Neuron (in vitro differentiated cells): Measurements from ENCODE around the gene SARNP.

Source experiments
- H2AFZ ChIP-seq: one replicate; pipeline ENCODE4 v1.6.1; 2013; ENCODE audit warnings: low read depth, mild to moderate bottlenecking, inconsistent platforms, low read length, moderate library complexity
- H3K27me3 ChIP-seq: one replicate; pipeline ENCODE4 v1.6.1; 2013; ENCODE audit warnings: low read length; ENCODE audit not compliant: insufficient read depth
- H3K36me3 ChIP-seq: one replicate; pipeline ENCODE4 v1.6.1; 2013; ENCODE audit warnings: low read length; ENCODE audit not compliant: insufficient read depth
- H3K4me1 ChIP-seq: one replicate; pipeline ENCODE4 v1.6.1; 2013; ENCODE audit warnings: low read length; ENCODE audit not compliant: insufficient read depth
- H3K4me3 ChIP-seq: 2 replicates; pipeline ENCODE4 v1.5.1; 2013; ENCODE audit warnings: mild to moderate bottlenecking, low read length, moderate library complexity
- H3K9me3 ChIP-seq: one replicate; pipeline ENCODE4 v1.6.1; 2013; ENCODE audit warnings: low read length

SARNP gene

DNA sequence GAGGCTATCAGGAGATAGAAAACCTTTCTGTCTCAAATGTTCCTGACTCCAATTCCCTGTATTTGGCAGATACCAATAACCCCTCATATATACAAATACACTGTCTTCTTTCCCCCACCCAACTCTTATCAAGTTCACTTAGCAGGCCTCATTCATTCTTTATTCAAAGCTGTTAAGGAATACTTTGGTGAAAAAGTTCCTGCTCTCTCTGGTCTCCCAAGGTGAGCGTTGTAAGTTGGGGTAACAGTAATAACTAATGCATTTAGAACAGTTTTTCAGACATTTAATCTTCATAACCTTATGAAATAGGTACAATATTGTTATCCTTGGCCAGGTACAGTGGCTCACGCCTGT lies 78.5 kb downstream of the SARNP start:
- no peaks in the 10 kb centered on the region for H3K9me3 ChIP-seq
- H3K27me3 ChIP-seq = no peaks in the 10 kb centered on the region
- H2AFZ ChIP-seq = no peak overlapping the region
- no peaks in the 10 kb centered on the region for H3K36me3 ChIP-seq
- peaks cover 25% of the 10 kb centered on the region for H3K4me1 ChIP-seq
- peak overlapping the region; percentile 58 for H3K4me3 ChIP-seq

DNA sequence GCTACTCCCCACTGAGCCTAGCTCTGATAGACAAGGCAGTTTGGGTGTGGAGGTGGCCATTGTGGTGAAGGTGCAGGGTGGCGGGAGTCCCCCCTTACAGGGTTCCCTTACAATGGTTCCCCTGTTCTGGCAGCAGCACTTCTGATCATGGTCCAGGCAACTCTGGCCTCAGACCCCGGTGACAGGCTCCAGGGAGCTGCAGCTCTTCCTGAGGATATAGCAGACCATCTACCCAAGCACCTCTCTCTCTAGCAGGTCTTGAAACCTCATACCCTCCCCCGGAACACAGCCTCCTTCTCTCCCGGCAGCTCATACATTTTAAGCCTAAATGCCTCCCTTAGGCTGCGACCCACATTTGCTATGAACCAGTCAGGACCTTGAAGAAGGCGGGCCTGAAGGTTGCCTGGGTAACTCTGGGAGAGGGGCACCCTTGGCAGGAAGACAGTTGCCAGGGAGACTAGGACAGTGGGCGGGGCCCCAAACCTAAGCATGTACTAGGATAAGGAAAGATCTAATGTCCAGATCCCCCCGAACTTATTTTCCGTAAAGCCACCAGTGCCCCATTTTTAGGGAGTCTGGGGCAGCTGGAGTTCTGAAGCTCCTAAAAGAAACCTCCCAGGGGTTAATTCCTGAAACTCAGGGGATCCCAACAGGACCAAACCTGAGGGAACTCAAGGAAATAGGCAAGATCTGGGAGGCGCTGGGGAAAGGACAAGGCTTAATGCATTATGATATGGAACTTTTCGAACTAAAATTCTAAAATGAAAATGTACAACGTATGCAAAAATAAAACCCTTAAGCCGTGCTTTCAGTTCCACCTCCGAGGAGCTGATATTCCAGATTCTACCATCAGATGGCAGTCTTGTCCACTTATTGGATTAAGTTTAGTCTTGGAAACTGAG lies 79.2 kb downstream of the SARNP start:
- Histone ChIP-seq H2AFZ (peak overlapping the region; percentile 46), H3K36me3 (no peaks in the 10 kb centered on the region), H3K4me1 (peaks cover 25% of the 10 kb centered on the region), H3K9me3 (no peaks in the 10 kb centered on the region), H3K4me3 (peak overlapping the region; percentile 58), H3K27me3 (no peaks in the 10 kb centered on the region)

DNA sequence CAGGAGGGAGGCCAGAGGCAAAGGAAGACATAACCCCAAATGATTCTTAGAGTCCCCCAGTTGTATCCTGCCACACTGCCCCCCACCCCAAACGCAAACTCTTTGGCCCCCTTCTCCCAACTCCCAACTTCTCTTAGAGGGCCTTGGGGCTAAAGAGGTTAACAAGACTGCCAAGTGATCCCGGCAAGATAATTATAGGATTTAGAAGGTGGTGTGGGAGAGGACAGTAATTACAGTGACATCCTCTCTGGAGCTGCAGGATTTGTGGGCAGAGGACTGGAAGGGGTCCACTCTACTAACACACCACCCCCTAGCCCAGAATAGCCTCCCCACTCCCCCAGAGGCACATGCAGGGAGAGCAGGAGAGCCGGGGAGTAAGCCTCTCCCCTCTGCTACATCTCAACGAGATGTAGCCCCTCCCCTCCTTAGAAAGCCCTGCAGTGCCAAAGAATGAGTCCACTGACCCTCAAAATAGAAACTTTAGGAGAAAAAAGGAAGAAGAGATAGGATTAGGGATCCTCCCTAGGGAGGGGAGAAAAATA lies 79.9 kb downstream of the SARNP start:
- Histone ChIP-seq H2AFZ (peak overlapping the region; percentile 46), H3K9me3 (no peaks in the 10 kb centered on the region), H3K4me1 (peaks cover 25% of the 10 kb centered on the region), H3K4me3 (peak overlapping the region; percentile 58), H3K27me3 (no peaks in the 10 kb centered on the region), H3K36me3 (no peaks in the 10 kb centered on the region)

DNA sequence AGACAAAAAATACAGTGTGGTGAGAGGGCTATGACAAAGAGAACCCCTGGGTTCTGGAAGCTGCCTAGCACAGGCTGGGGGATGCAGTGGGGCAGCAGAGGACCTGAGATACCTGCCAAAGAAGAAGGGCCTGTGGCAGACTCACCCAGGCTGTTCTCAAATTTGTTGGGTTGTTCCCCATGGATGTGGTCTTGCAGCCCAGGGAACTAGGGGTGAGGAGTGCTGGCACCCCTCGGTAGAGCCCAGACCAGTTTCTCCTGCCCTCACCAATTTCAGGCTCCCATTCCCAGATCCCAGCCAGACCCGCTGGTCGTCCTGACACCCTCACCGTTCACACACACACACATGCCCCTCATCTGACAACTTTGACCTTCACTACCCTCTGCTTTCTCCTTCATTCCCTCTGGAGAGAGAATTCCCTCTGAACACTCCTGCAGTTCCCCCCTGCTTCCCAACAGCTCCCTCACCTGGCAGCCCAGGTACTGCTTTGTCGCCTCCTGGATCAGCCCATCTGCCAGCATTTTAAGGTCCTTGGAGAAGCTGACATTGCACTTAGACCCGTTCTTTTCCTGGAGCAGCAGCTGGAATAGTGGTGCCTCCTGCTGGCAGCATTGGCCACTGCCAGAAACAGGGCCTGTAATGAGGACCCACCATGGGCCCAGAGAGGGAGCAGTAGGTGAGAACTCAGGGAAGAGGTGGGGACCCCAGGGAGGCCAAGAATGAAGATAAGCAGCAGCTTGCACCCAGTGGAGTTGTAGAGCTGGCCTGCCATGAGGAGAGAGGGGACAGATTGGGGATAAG lies 80.5 kb downstream of the SARNP start:
- Histone ChIP-seq H3K4me3 (peak overlapping the region; percentile 58), H2AFZ (peak overlapping the region; percentile 46), H3K36me3 (no peaks in the 10 kb centered on the region), H3K4me1 (peaks cover 19% of the 10 kb centered on the region), H3K9me3 (no peaks in the 10 kb centered on the region), H3K27me3 (no peaks in the 10 kb centered on the region)

DNA sequence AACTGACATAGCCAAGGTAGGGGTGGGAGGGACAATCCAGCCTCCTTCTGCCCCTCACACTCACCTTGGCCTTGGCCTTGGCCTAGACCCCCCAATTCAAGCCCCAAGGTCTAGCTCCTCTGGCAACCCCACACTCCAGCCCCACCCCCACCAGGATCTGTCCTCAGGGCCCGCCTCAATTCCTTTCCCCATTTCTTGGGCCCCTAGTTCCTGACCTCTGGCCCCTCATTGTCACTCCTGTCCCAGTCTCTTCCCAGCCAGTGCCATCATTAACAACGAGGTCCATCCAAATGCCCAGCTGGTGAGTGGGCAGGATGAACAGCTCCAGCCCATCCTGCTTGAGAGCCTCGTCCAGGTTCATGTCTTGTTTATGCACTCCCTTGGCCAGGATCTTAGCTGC lies 81.4 kb downstream of the SARNP start:
- no peaks in the 10 kb centered on the region for H3K27me3 ChIP-seq

DNA sequence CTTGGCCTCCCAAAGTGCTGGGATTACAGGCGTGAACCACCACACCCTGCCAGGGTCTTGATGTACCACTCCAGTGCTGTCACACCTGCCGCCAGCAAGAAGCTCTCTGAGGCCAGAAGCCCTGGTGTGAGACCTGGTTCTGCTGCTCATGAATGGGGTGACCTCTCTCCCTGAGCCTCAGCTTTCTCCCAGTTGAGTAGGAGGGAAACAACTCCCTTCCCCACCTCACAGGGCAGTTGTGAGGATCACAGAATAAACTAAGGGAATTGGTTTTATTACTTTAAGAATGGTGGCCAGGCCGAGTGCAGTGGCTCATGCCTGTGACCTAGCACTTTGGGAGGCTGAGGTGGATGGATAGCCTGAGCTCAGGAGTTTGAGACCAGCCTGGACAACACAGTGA lies 82.9 kb downstream of the SARNP start:
- Histone ChIP-seq H3K9me3 (no peaks in the 10 kb centered on the region), H3K36me3 (no peaks in the 10 kb centered on the region), H3K27me3 (no peaks in the 10 kb centered on the region), H2AFZ (no peak overlapping the region), H3K4me3 (no peak overlapping the region), H3K4me1 (peaks cover 24% of the 10 kb centered on the region)

More for the DNA sequence above, 81.4 kb downstream of the SARNP start:
- no peaks in the 10 kb centered on the region for H3K9me3 ChIP-seq
- H3K4me1 ChIP-seq = peaks cover 16% of the 10 kb centered on the region
- no peak overlapping the region for H2AFZ ChIP-seq
- H3K36me3 ChIP-seq = no peaks in the 10 kb centered on the region
- H3K4me3 ChIP-seq = no peak overlapping the region

DNA sequence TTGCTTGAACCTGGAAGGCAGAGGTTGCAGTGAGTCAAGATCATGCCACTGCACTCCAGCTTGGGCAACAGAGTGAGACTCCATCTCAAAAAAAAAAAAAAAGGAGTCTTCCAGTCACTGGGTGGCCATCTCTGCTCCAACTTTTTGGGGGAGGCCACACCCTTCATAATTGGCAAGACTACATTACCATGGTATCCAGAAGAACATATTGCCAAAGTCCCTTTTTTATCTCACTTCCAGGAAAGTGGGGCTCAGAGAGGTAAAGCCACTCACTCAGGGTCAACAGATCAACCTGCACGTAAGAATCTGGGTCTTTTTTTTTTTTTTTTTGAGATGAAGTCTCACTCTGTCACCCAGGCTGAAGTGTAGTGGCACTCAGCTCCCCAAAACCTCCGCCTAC lies 83.7 kb downstream of the SARNP start:
- no peak overlapping the region for H2AFZ ChIP-seq
- no peaks in the 10 kb centered on the region for H3K36me3 ChIP-seq
- H3K27me3 ChIP-seq = no peaks in the 10 kb centered on the region
- peaks cover 23% of the 10 kb centered on the region for H3K4me1 ChIP-seq
- no peaks in the 10 kb centered on the region for H3K9me3 ChIP-seq
- H3K4me3 ChIP-seq = no peak overlapping the region

DNA sequence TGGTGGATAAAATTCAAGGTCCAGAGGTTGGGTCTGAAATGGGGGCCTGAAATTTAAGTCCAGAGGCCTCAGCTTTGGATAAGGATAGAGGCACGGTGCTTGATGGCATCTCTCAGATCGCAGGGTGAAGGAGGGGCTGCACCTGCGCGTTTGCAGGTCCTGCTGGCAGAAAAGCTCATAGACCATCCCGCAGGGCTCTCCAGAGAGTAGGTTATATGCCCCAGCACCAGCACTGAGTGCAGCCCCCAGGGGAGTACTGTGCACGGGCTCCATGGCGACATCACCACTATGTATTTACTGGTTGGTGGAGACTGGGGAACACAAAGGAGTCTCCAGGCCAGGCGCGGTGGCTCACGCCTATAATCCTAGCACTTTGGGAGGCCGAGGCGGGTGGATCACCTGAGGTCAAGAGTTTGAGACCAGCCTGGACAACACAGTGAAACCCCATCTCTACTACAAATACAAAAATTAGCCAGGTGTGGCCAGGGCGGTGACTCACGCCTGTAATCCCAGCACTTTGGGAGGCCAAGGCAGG lies 84.4 kb downstream of the SARNP start:
- no peaks in the 10 kb centered on the region for H3K36me3 ChIP-seq
- no peaks in the 10 kb centered on the region for H3K9me3 ChIP-seq
- H2AFZ ChIP-seq = no peak overlapping the region
- no peak overlapping the region for H3K4me3 ChIP-seq
- H3K4me1 ChIP-seq = peaks cover 22% of the 10 kb centered on the region
- H3K27me3 ChIP-seq = no peaks in the 10 kb centered on the region

DNA sequence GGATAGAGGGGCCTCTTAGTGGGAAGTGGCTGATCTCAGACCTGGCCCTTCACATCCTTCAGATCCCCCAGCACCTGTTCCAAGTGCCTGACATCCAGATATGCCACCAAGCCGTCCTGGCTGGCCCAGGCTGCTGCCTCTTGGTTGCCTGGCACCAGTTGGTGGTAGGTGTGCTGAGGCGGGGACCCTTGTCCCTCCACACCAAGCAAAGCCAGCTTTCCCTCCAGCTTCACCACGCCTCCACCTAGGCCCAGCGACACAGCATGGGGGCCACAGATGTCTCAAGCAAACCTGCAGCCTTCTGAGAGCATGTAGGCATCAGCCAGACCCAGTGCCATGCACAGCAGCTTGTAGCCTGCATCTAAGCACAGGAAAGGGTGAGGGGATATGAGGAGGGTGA lies 85.2 kb downstream of the SARNP start:
- Histone ChIP-seq H3K36me3 (no peaks in the 10 kb centered on the region), H3K27me3 (no peaks in the 10 kb centered on the region), H2AFZ (no peak overlapping the region), H3K4me1 (peaks cover 22% of the 10 kb centered on the region), H3K4me3 (no peak overlapping the region), H3K9me3 (no peaks in the 10 kb centered on the region)

DNA sequence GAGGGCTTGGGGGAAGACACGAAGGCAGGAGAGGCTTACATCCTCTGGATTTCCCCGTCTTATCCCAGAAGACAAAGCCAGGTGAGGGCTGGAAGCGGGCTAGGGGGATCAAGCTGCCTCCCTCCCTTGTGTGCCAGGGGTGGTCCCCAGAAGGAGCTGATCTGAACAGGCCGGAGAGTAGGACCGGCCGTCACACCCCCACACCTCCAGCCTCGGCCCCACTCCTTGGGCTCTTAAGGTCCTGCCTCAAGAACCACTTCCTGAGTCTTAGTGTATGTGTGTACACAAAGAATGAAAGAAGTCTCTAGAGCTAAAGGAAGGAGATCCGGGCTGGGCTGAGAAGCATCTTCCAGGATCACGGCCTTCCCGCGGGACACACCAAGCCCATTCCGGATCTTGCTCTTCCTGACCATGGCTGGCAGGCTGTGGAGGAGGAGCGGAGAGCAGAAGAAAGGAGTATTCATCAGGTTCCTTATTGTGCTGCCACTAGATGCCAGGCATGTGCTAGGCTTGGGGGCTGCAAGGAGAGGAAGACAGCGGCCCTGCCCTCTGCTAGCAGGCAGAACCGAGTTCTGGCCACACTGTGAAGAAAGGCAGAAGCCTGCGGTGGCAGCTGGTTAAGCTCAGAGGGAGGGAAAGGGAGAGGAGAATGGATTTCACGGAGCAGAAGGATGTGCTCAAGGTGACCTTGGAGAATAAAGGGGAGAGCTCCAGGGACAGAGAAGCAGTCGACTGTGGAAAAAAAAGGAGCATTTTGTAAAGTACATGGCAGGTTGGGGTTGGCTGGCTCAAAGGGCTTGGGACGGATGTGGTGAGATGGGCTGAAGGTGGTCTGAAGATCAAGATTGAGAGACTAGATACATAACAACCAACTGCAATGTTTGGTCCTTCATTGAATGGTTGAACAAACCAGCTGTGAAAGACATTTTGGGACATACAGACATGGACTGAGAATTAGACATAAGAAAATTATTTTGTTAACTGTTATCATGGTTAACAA lies 87.4 kb downstream of the SARNP start:
- H3K9me3 ChIP-seq = no peaks in the 10 kb centered on the region

DNA sequence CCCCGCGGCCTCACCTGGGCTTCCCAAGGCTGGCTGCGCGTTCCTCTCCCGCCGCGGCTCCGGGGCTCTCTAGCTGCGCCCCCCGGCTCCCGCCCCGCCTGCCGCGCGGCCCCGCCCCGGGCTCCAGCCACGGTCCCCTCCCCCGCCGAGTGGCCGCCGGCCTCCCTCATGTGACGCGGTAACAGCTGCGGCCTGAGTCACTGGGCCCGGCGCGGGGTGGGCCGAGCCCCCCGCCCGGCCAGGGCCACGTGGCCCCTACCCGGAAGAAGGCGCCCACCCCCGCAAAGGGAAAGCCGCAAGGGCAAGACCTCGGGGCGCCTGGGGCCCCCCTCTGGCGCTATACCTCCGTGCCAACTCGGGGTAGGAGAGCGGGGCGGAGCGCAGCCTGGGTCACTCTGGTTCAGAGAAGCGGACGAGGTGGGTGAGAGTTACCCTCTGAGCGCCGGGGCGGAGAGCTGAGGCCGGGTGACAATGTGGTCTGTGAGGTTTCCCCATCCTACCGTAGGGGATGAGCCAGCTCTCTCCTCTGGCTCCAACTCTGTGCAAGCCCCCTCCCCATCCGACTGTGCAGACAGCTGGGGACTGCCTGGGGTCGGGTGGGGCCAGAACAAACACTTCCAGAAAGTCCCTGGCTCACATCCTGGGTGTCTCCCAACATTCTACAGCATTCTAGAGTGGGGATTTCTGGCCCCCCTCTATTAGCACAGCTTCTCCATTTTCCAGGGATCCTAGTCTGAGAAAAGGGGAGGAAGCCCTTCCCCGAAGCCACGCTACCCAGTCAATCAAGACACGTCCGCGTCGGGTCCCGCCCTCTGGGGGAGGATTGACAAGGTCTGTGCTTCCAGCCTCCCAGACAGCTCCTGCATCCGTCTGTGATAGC lies 88.3 kb downstream of the SARNP start, which contains the start of gene CD63:
CD63 (minus strand) TSS at position 71 of the 880 bp plus-strand sequence. CDS start 668 bp downstream, outside the sequence.
- peak within 1 kb of the TSS; percentile 71 for H3K4me3 ChIP-seq
- peaks cover 28% of the 10 kb centered on the region for H3K4me1 ChIP-seq
- H2AFZ ChIP-seq = peak within 1 kb of the TSS; percentile 29
- H3K27me3 ChIP-seq = no peaks in the 10 kb centered on the region
- H3K9me3 ChIP-seq = no peaks in the 10 kb centered on the region
- H3K36me3 ChIP-seq = peaks cover 25% of the 10 kb centered on the region

More for the DNA sequence above, 87.4 kb downstream of the SARNP start:
- Histone ChIP-seq H3K4me3 (peak overlapping the region; percentile 71), H3K4me1 (peaks cover 27% of the 10 kb centered on the region), H3K27me3 (no peaks in the 10 kb centered on the region), H2AFZ (peak overlapping the region; percentile 29), H3K36me3 (peaks cover 16% of the 10 kb centered on the region)
